Mesothelial cell of epicardium (in vitro differentiated cells): ENCODE data around the gene GDPD5. TPM values are rescaled to one million over a fixed set of nuclear protein-coding genes. Genes with fewer than 3 reads are reported as not detected.
A peak's percentile ranks its signal among the peaks of the same experiment; 100 is the strongest.

Source experiments
- DNase-seq, 2 experiments: peaks; one replicate each; pipeline ENCODE4 v3.0.0; 2021; ENCODE audit warnings: low spot score in 2 of 2; ENCODE audit not compliant: unreplicated experiment in 2 of 2
- H3K27ac Mint-ChIP-seq: 2 replicates; pipeline ENCODE4 v1.8.0; 2021; ENCODE audit warnings: mixed read lengths
- H3K27me3 Mint-ChIP-seq: 2 replicates; pipeline ENCODE4 v1.8.0; 2021; ENCODE audit warnings: low read depth, mixed read lengths
- H3K36me3 Mint-ChIP-seq: 2 replicates; pipeline ENCODE4 v1.8.0; 2021; ENCODE audit warnings: mixed read lengths
- H3K4me1 Mint-ChIP-seq: 2 replicates; pipeline ENCODE4 v1.8.0; 2021; ENCODE audit warnings: mixed read lengths
- H3K4me3 Mint-ChIP-seq: 2 replicates; pipeline ENCODE4 v1.8.0; 2021; ENCODE audit warnings: mild to moderate bottlenecking, moderate library complexity, mixed read lengths
- H3K9me3 Mint-ChIP-seq: 2 replicates; pipeline ENCODE4 v1.8.0; 2021; ENCODE audit warnings: mixed read lengths
- total RNA-seq: library from RNA; stranded (reverse); gene quantifications from 3 replicates; pipeline ENCODE4 v1.2.1, GENCODE V29; 2021
- TF ChIP-seq, protein P1 (sequence below): fragments of 200-600 bp; sonication (generic); IDR thresholded peaks from one replicate; pipeline ENCODE4 v1.5.0; 2021; ENCODE audit warnings: antibody characterized with exemption; ENCODE audit not compliant: unreplicated experiment

Gene GDPD5
- total RNA-seq, 1 donor from 2014 or later: 8.1 TPM

DNA sequence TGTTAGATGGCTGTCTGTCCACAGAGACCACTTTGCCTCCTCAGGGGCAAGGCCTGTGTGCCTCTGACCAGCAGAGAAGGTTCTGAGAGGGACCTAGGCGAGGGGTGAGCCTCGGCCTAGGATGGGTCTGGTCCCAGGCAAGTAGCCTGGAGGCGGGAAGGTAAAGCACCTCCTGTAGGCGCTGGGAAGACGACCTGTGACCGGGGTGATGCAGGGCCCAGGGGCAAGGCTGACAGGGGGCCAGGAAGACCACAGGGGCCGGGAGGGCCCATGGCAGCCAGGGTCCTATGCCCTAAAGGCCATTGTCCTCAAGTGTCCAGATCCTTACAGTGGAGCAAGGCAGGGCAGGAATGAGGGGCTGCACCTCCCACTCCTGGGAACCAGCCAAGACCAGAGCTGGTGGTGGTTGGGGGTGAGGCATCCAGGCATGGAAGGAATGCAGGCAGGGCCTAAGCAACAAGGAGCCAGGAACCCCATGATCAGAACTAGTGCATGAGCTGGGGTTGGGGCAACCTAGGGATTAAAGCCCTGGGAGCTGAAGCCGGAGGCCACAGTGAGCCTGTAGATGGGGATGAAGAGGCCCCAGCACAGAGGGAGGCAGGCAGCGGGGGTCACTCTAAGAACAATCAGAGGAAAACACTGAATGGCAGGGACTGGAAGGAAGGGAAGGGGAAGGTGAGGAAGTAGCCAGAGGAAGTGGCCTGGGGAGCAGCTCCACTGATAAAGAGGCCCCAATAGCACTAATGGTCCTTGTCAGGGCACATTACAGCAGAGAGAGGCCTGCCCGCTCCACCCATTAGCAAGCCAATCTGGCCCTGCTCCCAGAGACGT is 59.8 kb downstream of the GDPD5 start:
- peak overlapping the region; percentile 98 for H3K27ac Mint-ChIP-seq
- H3K4me3 Mint-ChIP-seq: no peak overlapping the region
- peak in 1 of 2 experiments; percentile 71 for DNase-seq
- no peaks in the 10 kb centered on the region for H3K36me3 Mint-ChIP-seq
- no peaks in the 10 kb centered on the region for H3K27me3 Mint-ChIP-seq
- TF ChIP-seq, protein P1, sequence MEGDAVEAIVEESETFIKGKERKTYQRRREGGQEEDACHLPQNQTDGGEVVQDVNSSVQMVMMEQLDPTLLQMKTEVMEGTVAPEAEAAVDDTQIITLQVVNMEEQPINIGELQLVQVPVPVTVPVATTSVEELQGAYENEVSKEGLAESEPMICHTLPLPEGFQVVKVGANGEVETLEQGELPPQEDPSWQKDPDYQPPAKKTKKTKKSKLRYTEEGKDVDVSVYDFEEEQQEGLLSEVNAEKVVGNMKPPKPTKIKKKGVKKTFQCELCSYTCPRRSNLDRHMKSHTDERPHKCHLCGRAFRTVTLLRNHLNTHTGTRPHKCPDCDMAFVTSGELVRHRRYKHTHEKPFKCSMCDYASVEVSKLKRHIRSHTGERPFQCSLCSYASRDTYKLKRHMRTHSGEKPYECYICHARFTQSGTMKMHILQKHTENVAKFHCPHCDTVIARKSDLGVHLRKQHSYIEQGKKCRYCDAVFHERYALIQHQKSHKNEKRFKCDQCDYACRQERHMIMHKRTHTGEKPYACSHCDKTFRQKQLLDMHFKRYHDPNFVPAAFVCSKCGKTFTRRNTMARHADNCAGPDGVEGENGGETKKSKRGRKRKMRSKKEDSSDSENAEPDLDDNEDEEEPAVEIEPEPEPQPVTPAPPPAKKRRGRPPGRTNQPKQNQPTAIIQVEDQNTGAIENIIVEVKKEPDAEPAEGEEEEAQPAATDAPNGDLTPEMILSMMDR: no peak
- no peaks in the 10 kb centered on the region for H3K9me3 Mint-ChIP-seq
- peaks cover 48% of the 10 kb centered on the region for H3K4me1 Mint-ChIP-seq

DNA sequence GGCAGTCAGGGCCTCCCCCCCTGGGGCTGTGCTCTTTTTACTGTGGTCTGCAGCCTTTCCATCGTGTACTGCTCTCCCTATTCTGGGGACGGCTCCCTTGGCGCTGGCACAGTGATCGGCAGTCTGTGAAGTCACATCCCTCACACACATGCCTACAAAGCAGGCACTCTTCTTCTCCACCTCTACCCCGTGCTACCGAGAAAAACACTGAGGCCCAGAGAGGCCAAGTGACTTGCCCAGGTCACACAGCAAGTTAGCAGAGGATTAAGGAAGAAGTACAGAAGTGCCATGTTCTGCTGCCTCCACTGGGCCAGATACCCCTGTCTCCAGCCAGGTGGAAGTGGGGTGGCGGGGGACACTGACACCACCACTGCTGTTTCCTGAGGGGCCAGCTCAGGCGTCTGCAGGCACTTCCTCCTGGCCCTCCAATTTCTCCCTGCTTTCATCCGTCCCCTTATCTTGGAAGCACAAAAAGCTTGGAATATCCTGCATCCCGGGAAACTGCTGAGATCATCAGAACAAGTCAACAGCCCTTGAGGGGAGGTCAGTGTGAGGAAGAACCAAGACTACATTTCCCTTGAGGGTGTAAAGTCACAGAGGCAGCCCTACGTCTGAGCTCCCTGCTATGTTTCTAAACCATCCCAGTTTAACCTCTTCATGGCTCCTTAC is 62.5 kb downstream of the GDPD5 start:
- Mint-ChIP-seq H3K27ac (peak overlapping the region; percentile 77), H3K36me3 (no peaks in the 10 kb centered on the region), H3K4me1 (peaks cover 38% of the 10 kb centered on the region), H3K4me3 (no peak overlapping the region), H3K27me3 (no peaks in the 10 kb centered on the region), H3K9me3 (no peaks in the 10 kb centered on the region)
- TF ChIP-seq, protein P1: no peak
- no peak for DNase-seq

DNA sequence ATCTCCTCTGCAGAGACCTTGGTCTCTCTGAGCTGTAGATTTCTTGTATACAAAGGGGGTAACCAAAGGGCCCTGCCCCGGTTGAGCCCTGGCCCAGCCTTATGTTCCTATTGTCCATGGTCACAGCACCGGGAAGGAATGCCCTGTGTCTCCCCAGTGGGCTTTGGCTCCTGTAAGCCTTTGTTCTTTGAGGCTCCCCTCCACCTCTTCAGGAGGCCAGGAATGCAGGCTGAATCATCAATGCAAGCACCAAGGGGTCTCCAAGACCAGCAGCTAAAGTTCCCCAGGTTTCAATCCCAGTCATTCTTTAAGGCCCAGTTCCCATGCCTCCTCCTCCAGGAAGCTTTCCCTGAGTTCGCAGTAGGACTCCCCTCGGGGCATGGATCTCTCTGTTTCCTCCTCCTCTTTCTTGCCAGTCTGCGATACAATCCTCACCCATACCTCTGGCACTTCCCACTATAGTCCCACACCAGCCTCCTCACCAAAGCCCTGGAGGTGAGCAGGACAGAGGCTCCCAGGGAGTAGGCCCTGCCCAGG is 63.6 kb downstream of the GDPD5 start:
- Mint-ChIP-seq H3K9me3 (no peaks in the 10 kb centered on the region), H3K27ac (peak overlapping the region; percentile 34)
- no peak for DNase-seq

DNA sequence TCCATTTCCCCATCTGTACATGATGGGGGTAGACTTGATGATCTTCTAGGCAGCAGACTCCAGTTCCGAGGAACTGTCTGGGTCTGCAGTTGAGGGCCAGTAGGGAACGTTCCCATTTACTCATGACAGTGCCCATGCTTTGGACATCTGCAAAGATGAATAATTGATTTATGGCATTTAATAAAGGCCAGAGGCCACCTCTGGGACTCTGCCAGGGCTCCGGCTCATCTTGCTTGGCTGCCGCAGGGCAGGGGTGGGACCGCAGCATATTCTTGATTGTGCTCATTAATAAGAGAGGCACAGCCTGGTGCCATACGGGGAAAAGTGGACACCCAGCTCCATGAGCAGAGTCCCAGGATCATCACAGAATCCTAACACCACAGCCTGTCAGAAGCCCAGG is 64.6 kb downstream of the GDPD5 start:
- Mint-ChIP-seq H3K4me3 (no peak overlapping the region), H3K27ac (no peak overlapping the region), H3K27me3 (no peaks in the 10 kb centered on the region), H3K4me1 (peaks cover 30% of the 10 kb centered on the region), H3K9me3 (no peaks in the 10 kb centered on the region), H3K36me3 (no peaks in the 10 kb centered on the region)
- TF ChIP-seq, protein P1: no peak
- DNase-seq: no peak

More for the DNA sequence above, 63.6 kb downstream of the GDPD5 start:
- Mint-ChIP-seq H3K4me3 (no peak overlapping the region), H3K36me3 (no peaks in the 10 kb centered on the region), H3K27me3 (no peaks in the 10 kb centered on the region), H3K4me1 (peaks cover 36% of the 10 kb centered on the region)
- TF ChIP-seq, protein P1: no peak

DNA sequence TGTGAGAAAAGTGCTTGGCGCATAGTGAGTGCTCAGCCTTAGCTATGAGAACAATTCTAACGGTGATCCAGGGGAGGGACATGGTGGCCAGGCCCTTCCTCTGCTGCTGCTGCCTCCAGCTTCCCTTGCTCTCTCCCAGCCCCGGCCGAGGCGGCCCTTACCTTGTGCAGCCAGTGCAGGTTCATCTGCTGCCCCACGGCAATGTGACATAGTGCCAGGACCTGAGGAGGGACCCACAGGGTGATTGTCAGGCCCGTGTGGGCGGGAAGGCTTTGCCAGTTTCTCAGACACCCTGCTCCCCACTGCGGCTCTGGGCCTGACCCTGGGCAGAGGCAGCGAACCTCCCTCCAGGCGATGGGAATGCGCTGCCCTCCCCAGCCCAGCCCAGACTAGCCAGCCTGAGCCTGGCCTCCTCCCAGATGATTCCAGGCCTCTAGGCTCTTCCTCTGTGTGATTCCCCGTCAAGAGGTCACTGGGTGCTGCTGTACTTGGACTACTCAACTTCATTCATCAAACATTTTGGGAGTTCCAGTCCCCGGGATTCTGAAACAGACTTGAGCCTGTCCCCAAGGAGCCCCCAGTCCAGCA is 69.1 kb downstream of the GDPD5 start:
- H3K27me3 Mint-ChIP-seq: no peaks in the 10 kb centered on the region
- H3K4me1 Mint-ChIP-seq: no peaks in the 10 kb centered on the region
- no peaks in the 10 kb centered on the region for H3K36me3 Mint-ChIP-seq
- no peak overlapping the region for H3K4me3 Mint-ChIP-seq
- no peak overlapping the region for H3K27ac Mint-ChIP-seq
- DNase-seq: no peak
- TF ChIP-seq, protein P1: no peak
- H3K9me3 Mint-ChIP-seq: no peaks in the 10 kb centered on the region
